MM.1S (cell line): ENCODE measurements around the gene GASK1B.

ENCODE experiments used
- CTCF ChIP-seq: fragments of 300-600 bp; sonication (generic); IDR thresholded peaks from 2 replicates; pipeline ENCODE4 v1.5.1; 2016; ENCODE audit warnings: antibody characterized with exemption, low read length, mixed read lengths
- EZH2 ChIP-seq: fragments of 300-600 bp; sonication (generic); optimal IDR thresholded peaks from 2 replicates; pipeline ENCODE3; 2017; ENCODE audit warnings: low read depth, mild to moderate bottlenecking, antibody characterized with exemption, low read length, mixed read lengths

- TF ChIP-seq EZH2 = no peak
- no peak for TF ChIP-seq CTCF
Observed at GRCh38 chr4:158208963-158209640, 36.3 kb upstream of the GASK1B start.
